ENCODE results near the gene CMTM2.

DNA sequence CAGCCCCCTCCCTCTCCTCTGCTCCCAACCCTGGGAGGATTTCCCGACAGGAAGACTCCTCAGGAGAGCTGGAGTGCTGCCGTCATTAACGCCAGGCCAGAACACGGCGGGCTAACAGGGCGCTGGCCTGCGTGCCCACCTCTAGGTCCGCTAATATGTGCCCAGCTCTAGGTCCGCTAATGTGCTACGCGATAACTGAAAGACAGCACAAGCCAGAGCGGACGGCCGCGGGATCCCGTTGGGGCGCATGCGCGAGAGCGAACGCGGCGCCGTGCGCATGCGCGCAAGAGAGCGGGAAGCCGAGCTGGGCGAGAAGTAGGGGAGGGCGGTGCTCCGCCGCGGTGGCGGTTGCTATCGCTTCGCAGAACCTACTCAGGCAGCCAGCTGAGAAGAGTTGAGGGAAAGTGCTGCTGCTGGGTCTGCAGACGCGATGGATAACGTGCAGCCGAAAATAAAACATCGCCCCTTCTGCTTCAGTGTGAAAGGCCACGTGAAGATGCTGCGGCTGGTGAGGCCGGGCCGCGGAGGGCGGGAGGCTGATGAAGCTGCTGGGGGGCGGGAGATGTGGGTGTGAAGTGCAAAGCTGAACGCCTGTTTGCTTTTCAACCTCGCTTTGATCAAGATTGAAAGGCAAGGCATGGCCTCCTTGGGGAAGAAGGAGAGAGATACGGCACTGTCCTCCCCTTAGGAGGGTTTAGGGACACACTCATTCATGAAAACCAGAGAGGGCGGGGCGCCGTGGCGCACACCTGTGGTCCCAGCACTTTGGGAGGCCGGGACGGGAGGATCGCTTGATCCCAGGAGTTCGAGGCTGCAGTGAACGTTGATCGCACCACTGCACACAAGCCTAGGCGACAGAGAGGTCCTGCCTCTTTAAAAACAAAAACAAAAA is 26.7 kb upstream of the CMTM2 start, which contains the start of gene CKLF:
- TF ChIP-seq ZNF274 (IDR thresholded peaks at IDR 0.05; ENCODE audit: low read depth, low read length) (no peak), SUZ12 (IDR thresholded peaks at IDR 0.05; ENCODE audit: extremely low read depth, insufficient read depth, insufficient read length) (no peak)
